H9 (cell line): Measurements from ENCODE around the gene RUBCN. TPM values are rescaled to one million over a fixed set of nuclear protein-coding genes. Genes with fewer than 3 reads are reported as not detected.
"Not testable (repeated sequence)": the region's sequence is repeated elsewhere in the genome, so short reads cannot be mapped to it uniquely, and the experiment has no call there.

ENCODE experiments used
- DNase-seq: peaks from one replicate; pipeline ENCODE4 v3.0.0-alpha.2; 2017
- H2AFZ ChIP-seq: one replicate; pipeline ENCODE4 v1.6.1; 2013; ENCODE audit warnings: mild to moderate bottlenecking, low read length, control low read depth, moderate library complexity
- H2AK5ac ChIP-seq: 2 replicates; pipeline ENCODE4 v1.6.1; 2013; ENCODE audit warnings: low read length, control low read depth, mixed read lengths; ENCODE audit not compliant: insufficient read length
- H2BK120ac ChIP-seq: one replicate; pipeline ENCODE4 v1.6.1; 2013; ENCODE audit warnings: low read depth, mild to moderate bottlenecking, low read length, control low read depth, inconsistent platforms; ENCODE audit not compliant: poor library complexity, severe bottlenecking
- H2BK12ac ChIP-seq: 2 replicates; pipeline ENCODE4 v1.6.1; 2013; ENCODE audit warnings: low read length, control low read depth, mixed read lengths, low read depth; ENCODE audit not compliant: insufficient read length
- H2BK15ac ChIP-seq: 2 replicates; pipeline ENCODE4 v1.6.1; 2013; ENCODE audit warnings: low read depth, low read length, control low read depth
- H2BK20ac ChIP-seq: one replicate; pipeline ENCODE4 v1.6.1; 2013; ENCODE audit warnings: low read depth, mild to moderate bottlenecking, low read length, control low read depth, inconsistent platforms; ENCODE audit not compliant: poor library complexity, severe bottlenecking
- H2BK5ac ChIP-seq: 2 replicates; pipeline ENCODE4 v1.6.1; 2013; ENCODE audit warnings: low read length, control low read depth, mixed read lengths; ENCODE audit not compliant: insufficient read length
- H3K14ac ChIP-seq: 2 replicates; pipeline ENCODE4 v1.6.1; 2013; ENCODE audit warnings: low read length, control low read depth; ENCODE audit not compliant: insufficient read depth
- H3K18ac ChIP-seq: 2 replicates; pipeline ENCODE4 v1.6.1; 2013; ENCODE audit warnings: low read depth, mild to moderate bottlenecking, mixed read lengths, low read length, control low read depth; ENCODE audit not compliant: insufficient read length
- H3K23ac ChIP-seq: 2 replicates; pipeline ENCODE4 v1.6.1; 2013; ENCODE audit warnings: low read length, control low read depth, mixed read lengths, low read depth; ENCODE audit not compliant: insufficient read length
- H3K23me2 ChIP-seq: 2 replicates; pipeline ENCODE4 v1.6.1; 2013; ENCODE audit warnings: low read depth, mild to moderate bottlenecking, mixed read lengths, low read length, control low read depth; ENCODE audit not compliant: insufficient read length, poor library complexity, severe bottlenecking
- H3K27ac ChIP-seq: 2 replicates; pipeline ENCODE4 v1.5.1; 2013; ENCODE audit warnings: low read length, control low read depth, mixed read lengths, low read depth; ENCODE audit not compliant: insufficient read length
- H3K27me3 ChIP-seq: 2 replicates; pipeline ENCODE4 v1.6.1; 2013; ENCODE audit warnings: low read length, control low read depth, inconsistent platforms; ENCODE audit not compliant: insufficient read depth
- H3K4ac ChIP-seq: 2 replicates; pipeline ENCODE4 v1.6.1; 2013; ENCODE audit warnings: low read depth, mild to moderate bottlenecking, control low read depth, inconsistent platforms, low read length, moderate library complexity
- H3K4me1 ChIP-seq: 2 replicates; pipeline ENCODE4 v1.6.1; 2013; ENCODE audit warnings: low read length, control low read depth, inconsistent platforms; ENCODE audit not compliant: insufficient read depth
- H3K4me2 ChIP-seq: 2 replicates; pipeline ENCODE4 v1.6.1; 2013; ENCODE audit warnings: low read length, control low read depth, mixed read lengths; ENCODE audit not compliant: insufficient read length, insufficient read depth
- H3K56ac ChIP-seq: 2 replicates; pipeline ENCODE4 v1.6.1; 2013; ENCODE audit warnings: low read depth, mild to moderate bottlenecking, mixed read lengths, low read length, control low read depth; ENCODE audit not compliant: insufficient read length
- H3K79me1 ChIP-seq: 2 replicates; pipeline ENCODE4 v1.6.1; 2013; ENCODE audit warnings: low read depth, mild to moderate bottlenecking, moderate library complexity, low read length, control low read depth, inconsistent platforms; ENCODE audit not compliant: insufficient read depth, poor library complexity, severe bottlenecking
- H3K79me2 ChIP-seq: 2 replicates; pipeline ENCODE4 v1.6.1; 2013; ENCODE audit warnings: low read length, control low read depth, inconsistent platforms; ENCODE audit not compliant: insufficient read depth
- H3K9ac ChIP-seq: 2 replicates; pipeline ENCODE4 v1.6.1; 2013; ENCODE audit warnings: low read length, control low read depth, mixed read lengths; ENCODE audit not compliant: insufficient read length; ENCODE audit errors: extremely low read depth
- H3K9me3 ChIP-seq: one replicate; pipeline ENCODE4 v1.6.1; 2013; ENCODE audit warnings: low read depth, low read length, inconsistent platforms; ENCODE audit not compliant: control insufficient read depth
- H3T11ph ChIP-seq: one replicate; pipeline ENCODE4 v1.6.1; 2013; ENCODE audit warnings: mild to moderate bottlenecking, low read length, control low read depth, inconsistent platforms
- H4K20me1 ChIP-seq: one replicate; pipeline ENCODE4 v1.6.1; 2013; ENCODE audit not compliant: control insufficient read depth, insufficient read length, insufficient read depth
- H4K5ac ChIP-seq: 2 replicates; pipeline ENCODE4 v1.6.1; 2013; ENCODE audit warnings: low read depth, mild to moderate bottlenecking, mixed read lengths, low read length, control low read depth; ENCODE audit not compliant: insufficient read length
- H4K8ac ChIP-seq: replicated peaks from 2 replicates; pipeline ENCODE4 v1.6.1; 2013; ENCODE audit warnings: low read length, control low read depth, mixed read lengths, low read depth; ENCODE audit not compliant: insufficient read length
- H4K91ac ChIP-seq: 2 replicates; pipeline ENCODE4 v1.6.1; 2013; ENCODE audit warnings: low read depth, mild to moderate bottlenecking, moderate library complexity, mixed read lengths, low read length, control low read depth; ENCODE audit not compliant: insufficient read length
- H3K27ac Mint-ChIP-seq, 3 experiments: 2 replicates in 2 of 3; 3 replicates in 1 of 3; pipeline ENCODE4 v1.8.0; 2020 to 2021; ENCODE audit warnings: mixed read lengths in 3 of 3, mild to moderate bottlenecking in 1 of 3, moderate library complexity in 1 of 3
- H3K27me3 Mint-ChIP-seq: 2 replicates; pipeline ENCODE4 v1.8.0; 2021; ENCODE audit warnings: low read depth, mild to moderate bottlenecking, moderate library complexity, mixed read lengths
- H3K36me3 Mint-ChIP-seq, 3 experiments: 2 replicates in 2 of 3; 3 replicates in 1 of 3; pipeline ENCODE4 v1.8.0; 2020 to 2021; ENCODE audit warnings: low read depth in 3 of 3, mixed read lengths in 3 of 3; ENCODE audit not compliant: insufficient read depth in 1 of 3
- H3K4me1 Mint-ChIP-seq, 2 experiments: 2 replicates each; pipeline ENCODE4 v1.8.0; 2020; ENCODE audit warnings: mixed read lengths in 2 of 2
- H3K4me3 Mint-ChIP-seq, 2 experiments: 2 replicates in 1 of 2; 3 replicates in 1 of 2; pipeline ENCODE4 v1.8.0; 2020 to 2021; ENCODE audit warnings: mild to moderate bottlenecking in 2 of 2, mixed read lengths in 2 of 2, moderate library complexity in 1 of 2
- H3K9me3 Mint-ChIP-seq, 2 experiments: 2 replicates in 1 of 2; 3 replicates in 1 of 2; pipeline ENCODE4 v1.8.0; 2020; ENCODE audit warnings: mild to moderate bottlenecking in 2 of 2, mixed read lengths in 2 of 2, moderate library complexity in 1 of 2
- WGBS: extraction: QIAGEN DNeasy Blood & Tissue Kit; methylation state at CpG from one replicate; pipeline ENCODE4 v1.1.7; 2013; ENCODE audit warnings: missing lambda C conversion rate, low lambda C conversion rate, mixed read lengths; ENCODE audit not compliant: insufficient read length; ENCODE audit errors: extremely low coverage; 5-methylcytosine and 5-hydroxymethylcytosine counted together
- total RNA-seq: library from RNA; stranded (reverse); gene quantifications from 2 replicates; pipeline ENCODE4 v1.2.1, GENCODE V29; 2021

RUBCN gene
- total RNA-seq, 1 experiment from 2014 or later, result 17.7 TPM

DNA sequence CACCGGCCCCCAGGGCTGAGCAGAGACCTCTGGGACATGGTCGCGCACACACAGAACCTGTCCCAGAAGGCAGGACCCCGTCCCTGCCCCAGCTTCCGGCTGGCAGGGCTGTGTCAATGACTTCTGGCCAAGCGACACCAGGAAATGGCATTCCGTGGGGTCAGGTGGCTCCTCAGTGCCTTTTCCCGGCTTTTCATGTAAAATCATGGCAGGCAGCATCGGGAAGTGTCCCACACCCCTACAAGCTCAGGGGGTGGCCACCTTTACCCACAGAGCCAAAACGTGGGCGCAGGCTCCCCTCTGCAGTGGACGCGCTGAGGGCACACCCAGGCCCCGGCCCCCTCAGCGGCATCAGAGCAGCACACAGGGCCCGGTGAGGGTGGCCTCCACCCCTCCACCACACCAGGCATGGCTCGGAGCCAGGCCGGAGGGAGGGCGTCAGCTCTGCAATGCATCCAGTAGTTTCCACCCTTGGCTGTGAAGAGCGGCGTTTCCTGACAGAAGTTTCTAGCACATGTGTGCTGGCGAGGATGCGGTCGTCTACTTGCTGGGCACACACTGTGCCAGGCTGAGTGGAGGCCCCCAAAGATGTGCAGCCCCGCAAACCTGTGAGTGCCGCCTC, 70.4 kb downstream of the RUBCN start:
- not testable (repeated sequence) for H3K23me2 ChIP-seq, H2BK120ac ChIP-seq, H2BK12ac ChIP-seq, H4K8ac ChIP-seq, H4K20me1 ChIP-seq, H3K27ac Mint-ChIP-seq, H3K9me3 Mint-ChIP-seq, H3K18ac ChIP-seq, H3K14ac ChIP-seq, H3K79me1 ChIP-seq, H3K27me3 Mint-ChIP-seq, H3K4me1 ChIP-seq, H3K4me1 Mint-ChIP-seq, H3K27ac ChIP-seq, H2AFZ ChIP-seq, H4K5ac ChIP-seq, H3K23ac ChIP-seq, H3K4ac ChIP-seq, H2BK15ac ChIP-seq, H2AK5ac ChIP-seq, DNase-seq, H3K9ac ChIP-seq, H3T11ph ChIP-seq, H2BK20ac ChIP-seq, H2BK5ac ChIP-seq, H3K56ac ChIP-seq, H3K9me3 ChIP-seq, H3K79me2 ChIP-seq, H3K4me2 ChIP-seq, H3K27me3 ChIP-seq, H3K4me3 Mint-ChIP-seq, H4K91ac ChIP-seq, H3K36me3 Mint-ChIP-seq
- no CpG with 5 or more reads among the region's 26 CpGs for WGBS

DNA sequence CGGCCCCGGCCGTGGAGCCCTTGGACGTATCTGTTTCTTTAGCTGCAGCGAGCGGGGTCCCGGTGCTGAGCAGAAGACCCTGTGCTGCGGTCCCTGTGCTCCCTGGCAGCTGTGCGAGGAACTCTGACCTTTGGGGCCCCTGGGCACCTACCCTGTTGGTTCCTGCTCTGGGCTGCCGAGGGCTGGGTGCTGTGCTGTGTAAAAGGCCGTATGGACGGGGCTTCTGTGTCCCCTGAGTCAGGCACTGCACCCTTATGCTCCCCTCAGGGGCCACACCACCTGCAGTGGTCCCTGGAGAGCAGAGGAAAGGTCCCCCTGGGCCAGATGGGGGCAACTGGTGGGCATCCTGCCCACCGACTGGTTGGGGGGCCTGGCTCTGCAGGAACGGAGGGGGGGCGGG, 71.2 kb downstream of the RUBCN start:
- not testable (repeated sequence) for H3K14ac ChIP-seq, H3K9me3 Mint-ChIP-seq, H3K4me2 ChIP-seq, H3K4me3 Mint-ChIP-seq, H4K5ac ChIP-seq, H4K91ac ChIP-seq, H3K27me3 Mint-ChIP-seq, H3K56ac ChIP-seq, H3K9ac ChIP-seq, H3K4ac ChIP-seq, H3K23me2 ChIP-seq, H2BK12ac ChIP-seq, H2BK120ac ChIP-seq, H4K20me1 ChIP-seq, H3T11ph ChIP-seq, H3K9me3 ChIP-seq, H3K18ac ChIP-seq, H3K27ac Mint-ChIP-seq, H3K4me1 ChIP-seq, DNase-seq, H2BK20ac ChIP-seq, H4K8ac ChIP-seq, H3K27ac ChIP-seq, H2BK5ac ChIP-seq, H2BK15ac ChIP-seq, H3K36me3 Mint-ChIP-seq, H3K23ac ChIP-seq, H3K27me3 ChIP-seq, H3K79me1 ChIP-seq, H2AFZ ChIP-seq, H3K79me2 ChIP-seq, H2AK5ac ChIP-seq
- peaks cover 9 to 12% of the 10 kb centered on the region in 2 experiments for H3K4me1 Mint-ChIP-seq
- no CpG with 5 or more reads among the region's 15 CpGs for WGBS
